Inflammatory macrophage (primary cell): Measurements from ENCODE around the gene DHX29.

Experiments
- DNase-seq, 2 donors: peaks; one replicate each; pipeline ENCODE4 v3.0.0-alpha.2; 2020 to 2022

DHX29 gene

GRCh38 chr5:55313870-55314617, 6.5 kb upstream of the DHX29 start:
- DNase-seq: peak in 1 of 2 donors; percentile 2

GRCh38 chr5:55308254-55308836, 851 bp upstream of the DHX29 start:
- DNase-seq: peak; percentile 5 to 30

GRCh38 chr5:55306641-55307382, 682 bp downstream of the DHX29 start:
- no peak for DNase-seq

- peak; percentile 39 to 41 for DNase-seq
Observed at GRCh38 chr5:55305345-55305744, 2.1 kb downstream of the DHX29 start.

DNA sequence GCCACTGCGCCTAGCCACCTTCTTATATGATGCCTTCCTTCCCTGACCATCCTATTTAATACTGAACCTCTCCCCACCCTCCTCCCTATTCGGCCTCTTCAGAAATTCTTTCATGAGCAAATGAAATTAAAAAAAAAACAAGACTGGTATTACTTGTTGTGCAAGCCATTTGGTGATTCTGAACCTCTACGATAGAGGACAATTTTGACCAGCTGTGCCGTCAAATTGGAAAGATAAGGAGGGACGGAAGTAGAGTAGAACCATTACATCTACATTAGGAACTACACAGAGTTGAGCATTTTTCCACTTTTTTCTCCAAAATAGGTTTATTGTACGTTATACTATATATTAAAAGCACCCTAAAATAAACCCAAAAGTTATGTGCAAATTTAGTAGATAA, 2.9 kb downstream of the DHX29 start:
- DNase-seq: no peak

- DNase-seq: peak; percentile 80 to 88
Observed at GRCh38 chr5:55303238-55303690, 4.2 kb downstream of the DHX29 start.

DNA sequence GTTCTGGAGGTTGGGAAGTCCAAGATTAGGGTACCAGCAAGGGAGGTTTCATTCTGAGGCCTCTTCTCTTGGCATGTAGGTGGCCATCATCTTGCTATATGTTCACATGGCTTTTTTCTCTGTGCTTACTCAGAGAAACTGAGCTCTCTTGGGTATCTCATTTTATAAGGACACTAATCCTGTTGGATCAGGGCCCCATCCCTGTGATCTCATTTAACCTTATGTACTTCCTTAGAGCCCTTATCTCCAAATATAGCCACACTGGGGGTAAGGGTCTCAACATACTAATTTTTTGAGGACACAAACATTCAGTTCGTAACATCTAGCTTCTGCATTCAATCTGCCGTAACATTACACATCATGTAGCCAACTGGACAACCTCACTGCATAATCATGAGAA, 6.6 kb downstream of the DHX29 start:
- no peak for DNase-seq

- no peak for DNase-seq
Observed at GRCh38 chr5:55294935-55295334, 12.6 kb downstream of the DHX29 start.

GRCh38 chr5:55290991-55291390, 16.5 kb downstream of the DHX29 start:
- DNase-seq: no peak

GRCh38 chr5:55289808-55290207, 17.7 kb downstream of the DHX29 start:
- DNase-seq: no peak

GRCh38 chr5:55286411-55286933, 21.0 kb downstream of the DHX29 start:
- no peak for DNase-seq

GRCh38 chr5:55278778-55279177, 28.7 kb downstream of the DHX29 start:
- no peak for DNase-seq

DNA sequence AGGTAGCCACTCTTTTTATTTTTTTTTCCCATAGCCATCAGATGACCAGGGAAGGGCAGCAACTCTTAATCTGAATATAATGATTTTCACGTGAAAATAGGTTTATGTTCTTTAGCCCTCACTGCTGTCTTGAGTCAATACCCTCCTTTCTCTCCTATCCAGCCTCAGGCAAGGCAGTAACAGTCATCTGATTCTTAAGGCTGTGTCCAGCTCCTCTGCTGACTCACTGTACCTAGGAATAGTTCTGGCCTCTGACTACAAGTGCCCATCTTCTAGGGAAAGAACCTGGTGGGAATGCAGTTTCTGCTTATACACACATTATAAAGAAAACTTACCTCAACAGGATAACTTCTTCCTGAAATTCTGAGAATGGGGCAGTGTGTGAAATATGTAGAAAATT, 30.7 kb downstream of the DHX29 start:
- no peak for DNase-seq

DNA sequence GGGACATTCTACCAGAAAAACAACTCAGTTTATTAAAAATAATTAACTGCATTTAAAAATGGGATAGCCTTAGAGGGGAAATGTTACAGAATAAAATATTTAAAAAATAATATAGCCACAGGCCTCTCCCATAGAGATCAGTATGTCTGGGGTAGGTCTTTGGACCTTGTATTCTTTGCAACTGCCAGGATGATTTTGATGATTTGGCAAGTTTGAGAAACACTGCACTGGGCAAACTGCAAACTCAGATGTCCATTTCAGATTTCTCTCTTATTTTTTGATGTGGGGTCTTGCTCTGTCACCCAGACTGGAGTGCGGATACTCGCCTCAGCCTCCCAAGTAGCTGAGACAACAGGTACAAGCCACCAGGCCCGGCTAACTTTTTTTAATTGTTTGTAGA, 49.2 kb downstream of the DHX29 start:
- DNase-seq: no peak

- DNase-seq: no peak
Observed at GRCh38 chr5:55254802-55255201, 52.7 kb downstream of the DHX29 start.

DNA sequence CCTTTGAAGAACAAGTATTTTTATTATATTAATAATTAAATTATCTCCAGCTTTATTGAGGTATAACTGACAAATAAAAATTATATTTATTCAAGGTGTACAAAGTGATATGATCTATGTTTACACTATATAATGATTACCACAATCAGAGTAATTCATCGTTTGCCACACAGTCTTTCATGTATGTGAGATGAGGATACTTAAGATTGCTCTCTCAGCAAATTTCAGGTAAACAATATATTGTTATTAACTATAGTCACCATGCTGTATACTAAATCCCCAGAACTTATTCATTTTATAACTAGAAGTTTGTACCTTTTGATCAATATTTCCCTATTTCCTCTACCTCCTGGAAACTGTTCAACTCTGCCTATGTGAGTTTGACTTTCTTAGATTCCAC, 57.4 kb downstream of the DHX29 start:
- DNase-seq: no peak

DNA sequence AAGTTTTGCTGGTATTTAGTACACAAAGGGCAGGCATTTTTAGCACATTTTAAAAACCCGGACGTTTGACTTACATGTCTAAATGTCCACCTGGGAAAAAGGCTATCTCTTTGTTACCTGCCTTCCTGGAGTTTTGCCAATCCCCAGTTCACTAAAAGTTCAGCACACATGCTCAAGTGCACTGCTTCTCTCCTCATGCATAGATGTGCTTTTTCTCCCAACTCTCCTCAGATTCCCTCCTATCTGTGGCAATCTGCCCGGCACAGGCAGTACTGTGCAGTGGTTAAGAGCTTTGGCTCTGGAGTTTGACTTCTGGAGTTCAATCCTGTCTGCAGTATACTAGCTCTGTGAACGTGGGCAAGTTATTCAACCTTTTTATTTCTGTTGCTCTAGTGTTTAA, 65.7 kb downstream of the DHX29 start:
- no peak for DNase-seq

GRCh38 chr5:55236800-55237199, 70.7 kb downstream of the DHX29 start:
- no peak for DNase-seq

DNA sequence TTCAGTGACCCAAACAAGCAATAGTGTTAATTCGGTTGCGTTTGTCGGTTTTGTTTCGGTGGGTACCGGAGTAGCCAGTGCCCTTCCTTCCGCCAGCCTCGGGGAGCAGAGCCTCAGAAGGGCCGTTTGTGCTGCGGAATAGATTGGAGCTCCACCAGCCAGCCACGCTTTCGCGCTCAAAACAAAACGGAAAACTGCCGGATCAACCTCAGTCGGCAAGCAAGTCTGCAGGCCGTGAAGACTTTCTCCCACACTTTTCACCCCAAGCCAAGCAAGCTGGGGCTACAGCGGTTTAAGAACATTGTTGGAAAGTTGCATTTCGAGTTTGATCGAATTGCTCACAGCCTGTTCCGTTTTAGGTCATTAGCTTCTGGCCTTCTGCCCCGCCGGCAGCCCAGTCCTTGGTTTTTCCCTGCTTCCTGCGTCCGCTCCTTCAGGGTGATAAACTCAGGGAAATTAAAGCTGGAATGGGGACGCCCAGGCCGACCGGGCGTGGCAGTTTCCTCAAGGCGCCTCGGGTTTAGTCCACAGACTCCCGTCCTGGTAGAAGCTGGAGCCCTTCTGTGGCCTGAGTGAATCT, 73.3 kb downstream of the DHX29 start:
- DNase-seq: no peak

DNA sequence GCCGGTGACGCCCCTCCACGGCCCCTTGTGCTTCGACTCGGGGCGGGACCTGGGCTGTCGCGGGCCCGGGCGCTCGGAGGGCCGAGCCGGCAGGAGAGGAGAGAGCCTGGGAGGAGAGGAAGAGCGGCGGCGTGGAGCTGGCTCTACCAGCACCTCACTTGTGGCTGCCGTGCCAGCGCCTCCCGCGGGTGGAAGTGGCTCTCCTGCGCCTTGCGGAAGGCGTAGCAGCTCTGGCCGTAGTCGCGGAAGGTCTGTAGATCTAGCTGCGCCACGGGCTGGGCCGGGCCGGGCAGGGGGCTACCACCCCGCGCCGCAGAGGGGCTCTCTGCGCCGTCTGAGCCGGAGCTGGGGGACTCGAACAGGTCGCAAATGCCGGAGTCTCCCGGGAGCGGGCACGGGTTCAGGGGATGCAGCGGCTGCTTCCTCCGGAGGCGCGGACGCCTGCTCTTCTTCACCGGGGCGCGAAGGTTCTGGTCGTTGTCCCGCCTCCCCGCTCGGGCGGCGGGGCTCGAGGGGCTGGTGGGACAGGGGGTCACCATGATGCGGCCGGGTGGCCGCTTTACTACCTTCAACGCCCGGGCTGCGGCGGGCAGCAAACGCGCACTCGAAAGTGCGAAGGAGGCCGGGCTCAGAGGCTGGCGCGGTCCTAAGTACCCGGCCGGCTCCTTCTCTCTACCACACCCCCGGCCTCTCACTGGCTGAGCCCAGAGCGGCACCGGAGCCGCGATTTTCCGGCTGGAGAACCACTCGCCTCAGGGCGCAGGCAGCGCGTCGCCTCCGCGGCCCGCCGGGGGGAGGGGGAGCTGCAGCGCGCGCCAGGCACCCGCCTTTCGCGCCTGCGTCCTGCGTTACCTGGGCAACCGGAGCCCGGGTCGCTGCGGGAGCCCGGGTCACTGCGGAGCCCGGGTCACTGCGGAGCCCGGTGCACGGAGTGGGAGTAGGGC, 74.2 kb downstream of the DHX29 start, which contains the start of gene CCNO:
Gene CCNO (minus strand): TSS at position 624 of the 944 bp plus-strand sequence. CDS start 85 bp downstream, at position 539.
- peak; percentile 24 to 57 for DNase-seq

DNA sequence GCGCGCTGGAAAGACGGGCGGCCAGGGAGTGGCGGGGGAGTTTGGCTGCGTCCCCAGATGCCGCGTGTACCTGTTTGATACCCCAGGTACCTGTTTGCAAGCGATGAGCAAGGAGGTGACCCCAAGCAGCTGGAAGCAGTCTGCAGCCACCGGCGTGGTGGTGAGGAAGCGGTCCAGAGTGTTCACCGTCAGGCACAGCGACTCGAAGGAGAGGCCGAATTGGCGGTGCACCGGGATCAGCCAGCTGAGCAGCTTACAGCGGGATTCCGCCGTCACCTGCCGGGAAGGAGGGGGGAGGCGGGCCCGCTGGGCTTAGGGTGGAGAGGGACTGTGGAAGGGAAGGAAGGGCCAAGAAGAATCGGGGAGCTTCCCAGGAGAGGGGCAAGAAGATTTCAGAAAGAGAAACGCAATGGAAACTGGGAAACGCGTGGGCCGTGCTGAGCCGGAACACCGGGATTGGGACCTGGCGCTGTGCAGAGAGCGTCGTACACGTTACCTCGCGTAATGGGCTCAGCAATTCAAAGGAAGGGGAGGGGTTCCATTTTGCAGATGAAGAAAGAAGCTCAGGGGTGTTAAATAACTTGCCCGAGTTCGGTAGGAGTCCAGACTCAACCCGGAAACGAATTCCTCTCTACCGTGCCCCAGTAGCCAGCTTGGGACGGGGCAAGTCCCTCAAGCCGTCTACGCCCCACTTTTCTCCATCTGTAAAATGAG, 75.1 kb downstream of the DHX29 start:
- DNase-seq: no peak
